Stimulated activated CD8-positive, alpha-beta memory T cell treated with anti-CD3 and anti-CD28 coated beads, Interleukin-15, amount 100 ng/mL, for 1 hour (primary cell): Measurements from ENCODE around the gene STAMBP.
"Not testable (repeated sequence)": the region's sequence is repeated elsewhere in the genome, so short reads cannot be mapped to it uniquely, and the experiment has no call there.

Experiments used
- DNase-seq: peaks from one replicate; pipeline ENCODE4 v3.0.0-alpha.2; 2020; ENCODE audit warnings: low read depth

The STAMBP gene

GRCh38 chr2:73837847-73838585 lies 9.3 kb downstream of the STAMBP start:
- DNase-seq, result no peak

- no peak for DNase-seq
Measured at GRCh38 chr2:73838889-73839534, 10.3 kb downstream of the STAMBP start.

GRCh38 chr2:73839653-73840411 lies 11.1 kb downstream of the STAMBP start:
- DNase-seq, result no peak

GRCh38 chr2:73841912-73842738 lies 13.4 kb downstream of the STAMBP start:
- no peak for DNase-seq

GRCh38 chr2:73842739-73843019 lies 13.9 kb downstream of the STAMBP start:
- DNase-seq, result no peak

- DNase-seq, result no peak
Measured at GRCh38 chr2:73844087-73844486, 15.3 kb downstream of the STAMBP start.

GRCh38 chr2:73850009-73850408 lies 21.2 kb downstream of the STAMBP start:
- no peak for DNase-seq

GRCh38 chr2:73851274-73851673 lies 22.5 kb downstream of the STAMBP start:
- no peak for DNase-seq

GRCh38 chr2:73852020-73852419 lies 23.3 kb downstream of the STAMBP start:
- DNase-seq, result no peak

GRCh38 chr2:73855526-73855925 lies 26.8 kb downstream of the STAMBP start:
- DNase-seq, result no peak

GRCh38 chr2:73856214-73856613 lies 27.5 kb downstream of the STAMBP start:
- DNase-seq, result no peak

- DNase-seq, result no peak
Measured at GRCh38 chr2:73859721-73860586, 31.2 kb downstream of the STAMBP start.

GRCh38 chr2:73862987-73863386 lies 34.2 kb downstream of the STAMBP start:
- no peak for DNase-seq

GRCh38 chr2:73868204-73868978 lies 39.6 kb downstream of the STAMBP start:
- no peak for DNase-seq

- no peak for DNase-seq
Measured at GRCh38 chr2:73870084-73870483, 41.3 kb downstream of the STAMBP start.

- no peak for DNase-seq
Measured at GRCh38 chr2:73877071-73877802, 48.5 kb downstream of the STAMBP start.

- DNase-seq, result not testable (repeated sequence)
Measured at GRCh38 chr2:73877984-73878383, 49.2 kb downstream of the STAMBP start.

- DNase-seq, result no peak
Measured at GRCh38 chr2:73885406-73885805, 56.6 kb downstream of the STAMBP start.

- DNase-seq, result no peak
Measured at GRCh38 chr2:73886357-73886756, 57.6 kb downstream of the STAMBP start.
